GM12878 (cell line): ENCODE data around the gene PDE6D. TPM values are rescaled to one million over a fixed set of nuclear protein-coding genes. Genes with fewer than 3 reads are reported as not detected.
"Not testable (repeated sequence)": the region's sequence is repeated elsewhere in the genome, so short reads cannot be mapped to it uniquely, and the experiment has no call there.

Source experiments
- ATAC-seq: fragments of 200-7000 bp; cut with Tn5 transposase; 3 replicates; pipeline ENCODE4 v1.9.1; 2020; ENCODE audit warnings: mild to moderate bottlenecking, moderate library complexity
- BruUV-seq: library from RNA; stranded (reverse); fragments of 400-500 nt; replicated peaks from 2 replicates; lab custom pipeline; 2021; lab: Mats Ljungman, UMichigan
- CTCF ChIA-PET: fragments of 300-600 bp; sonication (Branson Sonifier 250); formaldehyde crosslinking; extraction: SDS; loops from one replicate; lab custom pipeline; 2021; ENCODE audit warnings: inconsistent platforms; lab: Yijun Ruan, JAX
- POLR2A ChIA-PET: fragments of 350-600 bp; formaldehyde crosslinking; extraction: SDS; loops from one replicate; lab custom pipeline; 2021; ENCODE audit warnings: inconsistent platforms; lab: Charles Lee
- RAD21 ChIA-PET: fragments of 300-600 bp; sonication (Branson Sonifier 250); formaldehyde crosslinking; loops from one replicate; lab custom pipeline; 2023; ENCODE audit warnings: antibody characterized with exemption; ENCODE audit not compliant: unreplicated experiment; lab: Charles Lee
- SMC1A ChIA-PET: fragments of 300-600 bp; sonication (Branson Sonifier 250); formaldehyde crosslinking; loops from one replicate; lab custom pipeline; 2023; ENCODE audit not compliant: unreplicated experiment, uncharacterized antibody; lab: Charles Lee
- DNase-seq: peaks from one replicate; pipeline ENCODE4 v3.0.0-alpha.2; 2011; ENCODE audit warnings: low read depth, low spot score
- FAIRE-seq: peaks from 3 replicates; lab custom pipeline; 2011; peaks lifted over from hg19 to GRCh38; lab: Jason Lieb, UNC
- H2AFZ ChIP-seq: 2 replicates; pipeline ENCODE4 v1.6.0; 2011; ENCODE audit warnings: low read depth, low read length, control low read depth; ENCODE audit not compliant: control insufficient read depth
- H3K27ac ChIP-seq: 2 replicates; pipeline ENCODE4 v1.5.1; 2011; ENCODE audit warnings: control low read depth; ENCODE audit not compliant: control insufficient read depth, insufficient read depth
- H3K27me3 ChIP-seq, 2 experiments: replicated peaks in 1 of 2; 2 replicates each; pipeline versions ENCODE4 v1.6.0 to v1.6.1; 2011; ENCODE audit warnings: low read length in 1 of 2; ENCODE audit not compliant: control insufficient read depth in 2 of 2, insufficient read depth in 2 of 2
- H3K36me3 ChIP-seq, 2 experiments: 2 replicates each; pipeline ENCODE4 v1.5.1; 2011; ENCODE audit warnings: low read length in 1 of 2; ENCODE audit not compliant: control insufficient read depth in 2 of 2, insufficient read depth in 2 of 2
- H3K4me1 ChIP-seq: 2 replicates; pipeline ENCODE4 v1.6.1; 2011; ENCODE audit warnings: mild to moderate bottlenecking, low read length, moderate library complexity, mixed read lengths; ENCODE audit not compliant: control insufficient read depth, insufficient read depth
- H3K4me2 ChIP-seq: 2 replicates; pipeline ENCODE4 v1.6.0; 2011; ENCODE audit warnings: control low read depth; ENCODE audit not compliant: control insufficient read depth, insufficient read depth
- H3K4me3 ChIP-seq: fragments of 200-600 bp; sonication (generic); 2 replicates; pipeline ENCODE4 v1.5.1; 2016
- H3K79me2 ChIP-seq: 2 replicates; pipeline ENCODE4 v1.6.0; 2011; ENCODE audit warnings: low read length; ENCODE audit not compliant: control insufficient read depth, insufficient read depth
- H3K9ac ChIP-seq: 2 replicates; pipeline ENCODE4 v1.8.0; 2011; ENCODE audit warnings: low read length, control low read depth, mixed read lengths; ENCODE audit not compliant: control insufficient read depth, insufficient read depth
- H3K9me3 ChIP-seq: replicated peaks from 3 replicates; pipeline ENCODE4 v1.5.1; 2011; ENCODE audit warnings: mild to moderate bottlenecking, low read length; ENCODE audit not compliant: control insufficient read depth, insufficient read depth
- H4K20me1 ChIP-seq: 2 replicates; pipeline ENCODE4 v1.6.0; 2011; ENCODE audit not compliant: control insufficient read depth, insufficient read depth
- NR2F1 ChIP-seq: fragments of 450-650 bp; conservative IDR thresholded peaks from 2 replicates; pipeline ENCODE4 v1.6.1; 2017; ENCODE audit warnings: mild to moderate bottlenecking
- PKNOX1 ChIP-seq: fragments of 450-650 bp; IDR thresholded peaks from 2 replicates; pipeline ENCODE4 v1.6.1; 2016; ENCODE audit warnings: mild to moderate bottlenecking
- WGBS: methylation state at CpG from one replicate; pipeline ENCODE4 v1.1.6; 2016; ENCODE audit warnings: low lambda C conversion rate; ENCODE audit not compliant: insufficient replicate concordance, insufficient coverage; ENCODE audit errors: missing lambda C conversion rate; 5-methylcytosine and 5-hydroxymethylcytosine counted together
- in situ Hi-C: fragments of 300-500 bp; cut with MboI; formaldehyde crosslinking; loops from 9 replicates; pipeline ENCODE4 v1.14.3; 2018; ENCODE audit warnings: mixed read lengths
- intact Hi-C: fragments of 100-400 bp; cut with micrococcal nuclease; formaldehyde crosslinking; loops from one replicate; pipeline ENCODE4 v1.14.2; 2022; ENCODE audit not compliant: unreplicated experiment
- polyA plus RNA-seq, 11 experiments: library from polyadenylated mRNA; depleted of rRNA in 4 of 11; unstranded in 6 of 11; stranded (reverse) in 5 of 11; fragments of >200 nt; fragmentation: Nextera tagmentation in 4 of 11; fragmentation: Illumina TruSeq in 1 of 11; extraction: Ambion mirVana in 4 of 11; extraction: Trizol in 1 of 11; gene quantifications; 1 replicate in 1 of 11; 2 replicates in 10 of 11; pipeline versions ENCODE4 v1.2.1 to v1.2.3, GENCODE V29; 2011 to 2016; ENCODE audit warnings: inconsistent platforms in 2 of 11, missing spikeins in 2 of 11, low read depth in 1 of 11
- total RNA-seq, 4 experiments: library from RNA; depleted of rRNA in 3 of 4; stranded (reverse); fragments of >200 nt in 3 of 4; fragmentation: Illumina TruSeq in 1 of 4; extraction: Trizol in 1 of 4; gene quantifications; 2 replicates each; pipeline versions ENCODE4 v1.2.1 to v1.2.3, GENCODE V29; 2013 to 2021

Gene PDE6D
- total and polyA plus RNA-seq, 10 of the 15 experiments (the other 5 are each of a cell fraction or from before 2014, with no cell fraction given), result 8.2 to 69.4 (median 56.2) TPM

- CTCF ChIA-PET, result interaction anchor here (0.6 to 11.8 kb wide), 22 partner anchors 10 to 842 kb away, joined by 3 to 811 read pairs (median 8); partner anchors contain the start of genes COPS7B and NCL
- H3K9ac ChIP-seq, in situ Hi-C loops: not testable (repeated sequence)
- POLR2A ChIA-PET, result interaction anchor here (0.6 to 7.3 kb wide), 7 partner anchors 8 to 100 kb away, joined by 3 to 102 read pairs (median 4); partner anchors contain the start of gene COPS7B
- TF ChIP-seq PKNOX1, result peak; percentile 44; the same call in 1 of the 2 replicates
- TF ChIP-seq, all 136 proteins: peak for 1; not testable (repeated sequence) for 135
- ChIA-PET SMC1A (interaction anchor here (1.0 to 16.5 kb wide), 12 partner anchors 10 to 155 kb away, joined by 3 to 343 read pairs (median 10); no protein-coding TSS in a partner anchor), RAD21 (interaction anchor here (0.8 to 11.7 kb wide), 12 partner anchors 9 to 150 kb away, joined by 3 to 463 read pairs (median 10); partner anchors contain the start of gene COPS7B)
- BruUV-seq, H3K9me3 ChIP-seq, intact Hi-C loops, H3K27ac ChIP-seq, H2AFZ ChIP-seq, H3K4me2 ChIP-seq, FAIRE-seq, H3K27me3 ChIP-seq, ATAC-seq, DNase-seq: not testable (repeated sequence)
- Histone ChIP-seq H3K79me2 (peaks cover 45% of the 10 kb centered on the region), H3K4me3 (0 out of 2 replicates have a peak overlapping the region, but pooled peaks have one; percentile 15), H4K20me1 (peaks cover 15% of the 10 kb centered on the region), H3K36me3 (peaks cover 8 to 25% of the 10 kb centered on the region in 2 experiments), H3K4me1 (peaks cover 20% of the 10 kb centered on the region)
Observed at GRCh38 chr2:231713406-231713729, 67.7 kb downstream of the PDE6D start.

GRCh38 chr2:231712451-231713021 lies 68.5 kb downstream of the PDE6D start:
- CTCF ChIA-PET, result interaction anchor here (1.1 to 11.8 kb wide), 7 partner anchors 9 to 101 kb away, joined by 3 to 811 read pairs (median 65); no protein-coding TSS in a partner anchor

More at GRCh38 chr2:231712451-231713021, 68.5 kb downstream of the PDE6D start:
- H3K4me2 ChIP-seq, result peak overlapping the region; percentile 91
- DNase-seq, ATAC-seq, FAIRE-seq, H3K27me3 ChIP-seq, H2AFZ ChIP-seq, in situ Hi-C loops, intact Hi-C loops, H3K9me3 ChIP-seq: not testable (repeated sequence)
- TSS peak; percentile 80 for BruUV-seq
- H3K4me3 ChIP-seq, result peak overlapping the region; percentile 86
- peak overlapping the region; percentile 99 for H3K9ac ChIP-seq
- peaks cover 49% of the 10 kb centered on the region for H3K79me2 ChIP-seq
- POLR2A ChIA-PET, result interaction anchor here (0.8 to 7.3 kb wide), 6 partner anchors 26 to 99 kb away, joined by 3 to 102 read pairs (median 4); partner anchors contain the start of gene COPS7B
- peaks cover 8 to 25% of the 10 kb centered on the region in 2 experiments for H3K36me3 ChIP-seq
- H4K20me1 ChIP-seq, result peaks cover 15% of the 10 kb centered on the region
- peak; percentile 84 for TF ChIP-seq NR2F1
- 9% methylated on average over 17 of the region's 18 CpGs for WGBS
- H3K27ac ChIP-seq, result peak overlapping the region; percentile 76
- RAD21 ChIA-PET, result interaction anchor here (0.7 to 11.7 kb wide), 3 partner anchors 30 to 100 kb away, joined by 3 to 463 read pairs (median 124); no protein-coding TSS in a partner anchor
- SMC1A ChIA-PET, result interaction anchor here (1.9 to 16.5 kb wide), 4 partner anchors 25 to 100 kb away, joined by 7 to 343 read pairs (median 44); no protein-coding TSS in a partner anchor
- H3K4me1 ChIP-seq, result peaks cover 14% of the 10 kb centered on the region
